Neural crest cell (in vitro differentiated cells): Measurements from ENCODE around the gene DCAF7. TPM values are rescaled to one million over a fixed set of nuclear protein-coding genes. Genes with fewer than 3 reads are reported as not detected.

Experiments
- DNase-seq: peaks from one replicate; pipeline ENCODE4 v3.0.0; 2021; ENCODE audit warnings: low read depth, mixed read lengths, low spot score
- H3K27ac Mint-ChIP-seq: one replicate; pipeline ENCODE4 v1.8.0; 2021; ENCODE audit warnings: mild to moderate bottlenecking, mixed read lengths; ENCODE audit not compliant: unreplicated experiment
- H3K27me3 Mint-ChIP-seq: 2 replicates; pipeline ENCODE4 v1.8.0; 2021; ENCODE audit warnings: low read depth, mild to moderate bottlenecking, mixed read lengths
- H3K36me3 Mint-ChIP-seq: 2 replicates; pipeline ENCODE4 v1.8.0; 2021; ENCODE audit warnings: low read depth, mild to moderate bottlenecking, mixed read lengths
- H3K4me1 Mint-ChIP-seq: 2 replicates; pipeline ENCODE4 v1.8.0; 2021; ENCODE audit warnings: mixed read lengths
- H3K4me3 Mint-ChIP-seq: one replicate; pipeline ENCODE4 v1.8.0; 2021; ENCODE audit warnings: mild to moderate bottlenecking, mixed read lengths
- H3K9me3 Mint-ChIP-seq: 2 replicates; pipeline ENCODE4 v1.8.0; 2021; ENCODE audit warnings: mixed read lengths
- CTCF ChIP-seq: fragments of 200-600 bp; sonication (generic); conservative IDR thresholded peaks from 2 replicates; pipeline ENCODE4 v1.5.0; 2021; ENCODE audit warnings: antibody characterized with exemption, mild to moderate bottlenecking
- total RNA-seq: library from RNA; stranded (reverse); gene quantifications from 2 replicates; pipeline ENCODE4 v1.2.1, GENCODE V29; 2021

Gene DCAF7
- total RNA-seq, 1 donor from 2014 or later = 146 TPM

GRCh38 chr17:63506627-63507026, 43.6 kb upstream of the DCAF7 start:
- Mint-ChIP-seq H3K9me3 (peaks cover 3% of the 10 kb centered on the region), H3K4me1 (peaks cover 12% of the 10 kb centered on the region)

GRCh38 chr17:63511331-63511730, 38.9 kb upstream of the DCAF7 start:
- H3K4me1 Mint-ChIP-seq = no peaks in the 10 kb centered on the region
- no peak for TF ChIP-seq CTCF
- H3K9me3 Mint-ChIP-seq = no peaks in the 10 kb centered on the region
- H3K27me3 Mint-ChIP-seq = peaks cover 38% of the 10 kb centered on the region
- no peak overlapping the region for H3K4me3 Mint-ChIP-seq
- DNase-seq = no peak
- H3K36me3 Mint-ChIP-seq = no peaks in the 10 kb centered on the region
- H3K27ac Mint-ChIP-seq = no peak overlapping the region

More at GRCh38 chr17:63506627-63507026, 43.6 kb upstream of the DCAF7 start:
- DNase-seq = no peak
- Mint-ChIP-seq H3K36me3 (no peaks in the 10 kb centered on the region), H3K27me3 (peaks cover 42% of the 10 kb centered on the region), H3K27ac (no peak overlapping the region), H3K4me3 (no peak overlapping the region)
- TF ChIP-seq CTCF = no peak

GRCh38 chr17:63512388-63512787, 37.9 kb upstream of the DCAF7 start:
- H3K27me3 Mint-ChIP-seq = peaks cover 43% of the 10 kb centered on the region
- H3K36me3 Mint-ChIP-seq = no peaks in the 10 kb centered on the region
- DNase-seq = no peak
- no peak for TF ChIP-seq CTCF
- no peaks in the 10 kb centered on the region for H3K4me1 Mint-ChIP-seq
- no peaks in the 10 kb centered on the region for H3K9me3 Mint-ChIP-seq
- no peak overlapping the region for H3K27ac Mint-ChIP-seq
- no peak overlapping the region for H3K4me3 Mint-ChIP-seq

- H3K27ac Mint-ChIP-seq = no peak overlapping the region
- H3K4me3 Mint-ChIP-seq = no peak overlapping the region
- H3K4me1 Mint-ChIP-seq = no peaks in the 10 kb centered on the region
Measured at GRCh38 chr17:63512896-63513644, 37.2 kb upstream of the DCAF7 start.

GRCh38 chr17:63514477-63514876, 35.8 kb upstream of the DCAF7 start:
- DNase-seq = no peak
- Mint-ChIP-seq H3K27me3 (peaks cover 56% of the 10 kb centered on the region), H3K9me3 (no peaks in the 10 kb centered on the region), H3K4me1 (no peaks in the 10 kb centered on the region), H3K36me3 (no peaks in the 10 kb centered on the region), H3K27ac (no peak overlapping the region), H3K4me3 (no peak overlapping the region)
- TF ChIP-seq CTCF = no peak

More at GRCh38 chr17:63512896-63513644, 37.2 kb upstream of the DCAF7 start:
- TF ChIP-seq CTCF = no peak
- no peaks in the 10 kb centered on the region for H3K36me3 Mint-ChIP-seq
- no peaks in the 10 kb centered on the region for H3K9me3 Mint-ChIP-seq
- no peak for DNase-seq
- peaks cover 49% of the 10 kb centered on the region for H3K27me3 Mint-ChIP-seq
